Right lung (tissue), 5 donors: ENCODE data around the gene RBM17. TPM values are rescaled to one million over a fixed set of nuclear protein-coding genes. Genes with fewer than 3 reads are reported as not detected.
"Not testable (repeated sequence)": the region's sequence is repeated elsewhere in the genome, so short reads cannot be mapped to it uniquely, and the experiment has no call there.

Experiments used
- DNase-seq, 2 donors: peaks; one replicate each; pipeline ENCODE4 v3.0.0-alpha.2; 2013
- polyA plus RNA-seq, 5 donors: library from polyadenylated mRNA; unstranded; fragments of 120-200 nt; gene quantifications; one replicate each; pipeline versions ENCODE4 v1.2.1 to v1.2.3, GENCODE V29; 2013; ENCODE audit warnings: inconsistent platforms in 1 of 5, low replicate concordance in 1 of 5; ENCODE audit not compliant: insufficient read length in 5 of 5, insufficient read depth in 1 of 5

RBM17 gene
- polyA plus RNA-seq, 5 donors = 157 to 211 (median 190) TPM

DNA sequence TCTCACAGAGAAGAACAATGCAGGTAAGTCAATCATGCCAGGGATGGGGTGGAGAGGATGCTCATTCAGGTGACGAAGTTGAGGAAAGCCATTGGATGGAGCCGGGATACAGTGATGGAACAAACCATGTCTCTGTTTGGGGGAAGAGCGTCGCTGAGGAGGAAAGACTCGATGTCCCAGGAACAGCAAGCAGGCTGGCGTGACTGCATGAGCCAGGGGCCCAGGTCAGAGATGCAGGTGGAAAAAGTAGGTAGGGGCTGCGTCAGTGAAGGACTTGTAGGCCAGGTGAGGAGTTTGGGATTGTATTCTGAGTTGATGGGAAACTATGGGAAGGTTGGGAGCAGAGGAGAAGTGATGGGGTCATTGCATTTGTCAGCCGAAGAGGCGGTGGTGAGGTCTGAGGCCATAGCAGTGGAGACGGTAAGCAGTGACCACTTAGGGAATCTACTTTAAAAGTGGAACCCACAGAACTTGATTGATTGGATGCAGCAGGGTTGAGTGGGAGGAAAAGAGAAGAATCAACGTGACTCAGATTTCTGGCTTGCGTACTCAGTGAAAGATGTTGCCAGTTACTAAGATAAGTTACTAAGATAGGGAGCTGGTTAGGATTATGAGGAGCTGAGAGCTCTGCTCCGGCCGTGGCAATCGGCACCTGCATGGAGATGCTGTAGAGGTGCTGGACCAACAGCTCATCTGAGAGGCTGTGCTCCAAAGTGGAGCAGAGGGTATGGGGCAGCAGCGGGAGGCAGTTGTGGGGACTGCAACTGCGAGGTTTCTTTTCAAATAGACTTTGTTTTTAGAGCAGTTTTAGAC lies 14.1 kb upstream of the RBM17 start:
- DNase-seq = no peak

DNA sequence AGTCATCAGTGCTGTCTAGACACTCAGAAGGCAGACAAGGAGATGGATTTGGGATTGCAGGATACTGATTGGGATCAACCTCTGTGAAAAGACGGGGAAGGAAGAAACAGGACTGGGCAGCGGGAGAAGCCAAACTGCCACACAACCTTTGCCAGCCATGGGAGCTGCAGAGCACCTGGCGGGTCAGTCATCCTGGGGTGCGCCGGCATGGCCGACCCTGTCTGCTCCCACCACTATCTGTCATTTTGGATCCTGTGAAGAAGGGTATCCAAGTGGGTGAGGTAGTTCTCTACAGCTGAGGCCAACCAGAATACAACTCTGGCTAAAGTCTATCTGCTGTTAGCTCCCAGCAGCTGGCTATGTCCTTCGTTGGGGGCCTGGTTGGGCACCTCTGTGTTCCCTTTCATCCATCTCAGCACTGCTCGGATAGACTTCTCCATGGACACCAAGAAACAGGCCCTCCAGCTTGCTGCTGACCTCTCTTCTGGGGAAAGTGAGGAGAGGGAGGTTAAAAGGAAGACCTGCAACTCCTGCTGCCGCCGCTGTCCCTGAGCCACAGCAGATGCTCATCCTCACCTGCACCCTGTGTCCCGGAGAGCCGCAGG lies 11.7 kb upstream of the RBM17 start:
- no peak for DNase-seq

DNA sequence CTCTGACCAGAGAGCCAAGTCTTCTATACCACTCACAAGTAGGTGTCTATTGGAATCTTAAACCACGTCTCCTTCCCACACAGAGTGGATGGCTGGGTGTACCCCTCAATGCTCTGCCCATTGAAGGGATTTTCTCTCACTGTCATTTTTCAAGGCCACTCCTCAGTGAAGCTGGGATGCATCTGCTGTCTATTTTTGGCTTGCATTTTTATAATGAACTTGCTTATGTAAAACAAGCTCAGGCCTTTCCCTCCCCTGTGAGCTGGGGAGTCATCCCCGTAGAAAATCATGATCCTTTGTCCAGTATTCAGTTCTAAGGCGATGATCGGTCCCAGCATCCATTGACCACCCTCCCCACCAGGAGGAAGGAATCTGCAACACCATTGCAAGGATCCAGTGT lies 9.8 kb upstream of the RBM17 start:
- no peak for DNase-seq

DNA sequence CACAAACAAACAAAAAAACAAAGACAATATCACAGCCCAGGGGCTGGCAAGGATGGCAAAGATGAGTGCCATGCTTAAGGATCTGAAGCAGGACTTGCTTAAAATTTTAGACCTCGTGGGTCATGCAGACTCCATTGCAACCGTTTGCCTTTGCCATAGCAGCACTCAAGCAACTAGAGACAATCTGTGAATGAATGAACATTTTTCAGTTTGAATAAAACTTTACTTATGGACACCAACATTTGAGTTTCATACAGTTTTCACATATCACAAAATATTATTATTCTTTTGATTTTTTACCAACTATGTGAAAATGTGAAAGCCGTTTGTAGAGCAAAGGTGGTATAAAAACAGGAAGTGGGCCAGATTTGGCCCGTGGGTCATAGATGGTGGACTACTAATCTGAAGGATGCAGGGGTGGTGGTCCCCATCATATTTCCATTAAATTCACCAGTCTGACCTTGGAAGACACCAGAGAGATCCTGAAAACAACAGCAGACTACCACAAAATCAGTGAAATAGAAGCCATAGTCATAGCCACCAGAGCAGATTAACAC lies 8.3 kb upstream of the RBM17 start:
- DNase-seq = no peak

DNA sequence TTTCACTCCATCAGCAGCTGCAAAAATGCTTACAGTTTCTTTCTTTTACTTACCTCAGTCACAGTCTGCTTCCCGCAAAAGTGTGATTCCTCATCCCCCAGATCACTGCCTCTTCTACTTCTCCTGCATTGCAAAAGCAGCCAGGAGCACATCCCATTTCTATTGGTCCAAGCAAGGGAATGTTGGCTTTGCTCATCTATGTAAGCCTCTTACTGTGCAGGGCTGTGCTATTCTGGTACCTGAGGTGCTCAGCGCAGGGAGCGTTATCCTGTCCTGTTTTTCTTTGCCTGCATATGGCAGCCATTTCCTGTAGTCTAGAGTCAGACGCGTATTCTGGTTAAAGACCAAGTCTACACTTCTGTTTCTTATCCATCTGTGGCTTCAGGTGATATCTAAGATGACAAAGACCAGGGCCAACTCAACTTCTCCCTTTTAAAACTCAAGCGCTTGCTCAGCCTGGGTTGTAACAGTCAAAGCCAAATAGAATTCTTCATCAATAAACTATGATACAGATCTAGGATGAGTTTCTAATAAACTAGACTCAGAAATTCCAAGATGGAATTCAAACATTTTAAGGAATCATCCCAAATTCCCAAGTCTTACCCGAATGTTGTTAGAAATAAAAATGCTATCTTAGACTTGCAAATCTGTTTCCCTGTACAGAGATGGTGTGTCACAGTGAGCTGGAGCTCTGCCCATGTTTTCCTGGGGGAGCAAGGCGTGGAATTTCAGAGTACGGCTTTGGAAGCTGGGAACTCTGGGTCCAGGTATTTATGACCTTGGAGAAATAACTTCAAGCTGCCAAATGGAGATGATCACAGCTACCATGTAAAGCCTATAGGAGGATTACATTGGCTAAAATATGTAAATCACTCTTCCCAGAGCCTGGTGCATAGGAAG lies 6.1 kb upstream of the RBM17 start:
- DNase-seq = no peak

DNA sequence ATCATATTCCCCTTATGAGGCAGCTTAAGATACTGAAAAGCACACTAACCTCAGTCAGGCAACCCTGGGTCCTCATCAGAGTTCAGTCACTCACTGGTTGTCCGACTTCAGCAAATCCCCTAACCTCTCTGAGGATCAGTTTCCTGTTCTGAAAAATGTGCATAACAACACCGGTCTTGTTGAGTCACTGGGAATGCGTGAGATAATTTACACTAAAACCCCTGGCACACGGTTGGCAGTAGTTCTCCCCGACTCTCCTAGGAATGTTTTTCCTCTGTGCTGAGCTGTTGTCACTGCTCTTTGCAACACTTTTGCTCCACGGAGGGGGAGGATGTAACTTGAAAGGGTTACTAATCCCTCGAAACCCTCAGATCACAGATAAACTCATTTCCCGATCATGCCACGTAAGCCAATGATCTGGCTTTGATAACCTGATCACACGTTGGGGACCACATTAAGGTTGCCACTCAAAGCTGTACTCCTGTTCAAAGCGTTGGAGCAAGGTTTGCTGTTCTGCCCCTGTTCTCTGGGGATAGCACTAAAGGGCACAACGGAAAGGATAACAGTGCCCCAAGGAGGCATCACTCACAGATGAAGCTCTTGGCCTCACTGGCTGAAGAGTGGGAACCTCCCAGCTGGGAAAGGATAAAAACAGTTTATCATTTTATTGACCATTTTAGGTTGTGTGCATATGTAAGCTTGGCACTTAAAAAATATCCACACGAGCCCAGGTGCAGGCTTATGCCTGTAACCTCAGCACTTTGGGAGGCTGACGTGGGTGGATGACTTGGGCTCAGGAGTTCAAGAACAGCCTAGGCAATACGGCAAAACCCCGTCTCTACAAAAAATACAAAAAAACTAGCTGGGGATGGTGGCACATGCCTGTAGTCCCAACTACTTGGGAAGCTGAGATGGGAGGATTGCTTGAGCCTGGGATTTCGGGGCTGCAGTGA lies 5.0 kb upstream of the RBM17 start:
- DNase-seq = no peak

DNA sequence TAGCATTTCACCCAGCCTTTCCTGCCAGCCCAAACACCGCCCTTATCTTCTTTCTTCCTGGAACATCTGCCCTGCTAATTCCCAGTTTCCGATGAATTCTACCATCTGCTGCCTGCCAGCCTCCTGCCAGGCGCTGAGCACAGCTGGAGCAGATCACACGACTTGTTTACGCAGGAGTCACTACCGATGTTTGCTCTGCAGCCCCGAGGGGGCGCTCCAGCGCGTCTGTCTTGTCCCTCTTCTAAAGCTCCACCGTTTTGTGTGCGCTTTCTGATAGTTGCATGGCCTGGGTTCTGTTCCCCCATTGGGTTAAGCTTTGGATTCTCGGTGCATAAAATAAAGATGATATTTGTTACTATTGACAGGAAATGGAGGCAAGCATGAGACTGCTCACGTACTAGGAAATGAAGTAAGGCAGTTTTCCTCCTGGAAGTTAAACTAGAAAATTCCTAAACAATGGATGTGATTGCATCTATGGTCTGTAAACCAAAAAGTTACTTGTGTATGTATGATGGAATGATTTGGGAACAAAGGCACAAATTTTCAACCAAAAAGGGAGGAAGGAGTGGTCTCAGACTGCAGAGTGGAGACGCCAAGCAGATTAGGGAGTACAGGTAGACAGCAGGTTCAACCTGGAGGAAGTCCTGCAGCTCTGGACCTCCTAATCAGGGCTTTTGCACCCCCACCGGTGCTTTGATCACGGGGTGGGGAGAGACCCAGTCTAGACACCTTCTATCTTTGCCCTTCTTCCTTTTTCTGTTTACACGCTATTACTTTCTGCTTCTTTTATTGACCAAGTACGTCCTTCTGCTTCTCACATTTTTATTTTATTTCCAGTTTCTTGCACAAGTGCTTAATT lies 2.2 kb upstream of the RBM17 start:
- peak; percentile 81 to 87 for DNase-seq

DNA sequence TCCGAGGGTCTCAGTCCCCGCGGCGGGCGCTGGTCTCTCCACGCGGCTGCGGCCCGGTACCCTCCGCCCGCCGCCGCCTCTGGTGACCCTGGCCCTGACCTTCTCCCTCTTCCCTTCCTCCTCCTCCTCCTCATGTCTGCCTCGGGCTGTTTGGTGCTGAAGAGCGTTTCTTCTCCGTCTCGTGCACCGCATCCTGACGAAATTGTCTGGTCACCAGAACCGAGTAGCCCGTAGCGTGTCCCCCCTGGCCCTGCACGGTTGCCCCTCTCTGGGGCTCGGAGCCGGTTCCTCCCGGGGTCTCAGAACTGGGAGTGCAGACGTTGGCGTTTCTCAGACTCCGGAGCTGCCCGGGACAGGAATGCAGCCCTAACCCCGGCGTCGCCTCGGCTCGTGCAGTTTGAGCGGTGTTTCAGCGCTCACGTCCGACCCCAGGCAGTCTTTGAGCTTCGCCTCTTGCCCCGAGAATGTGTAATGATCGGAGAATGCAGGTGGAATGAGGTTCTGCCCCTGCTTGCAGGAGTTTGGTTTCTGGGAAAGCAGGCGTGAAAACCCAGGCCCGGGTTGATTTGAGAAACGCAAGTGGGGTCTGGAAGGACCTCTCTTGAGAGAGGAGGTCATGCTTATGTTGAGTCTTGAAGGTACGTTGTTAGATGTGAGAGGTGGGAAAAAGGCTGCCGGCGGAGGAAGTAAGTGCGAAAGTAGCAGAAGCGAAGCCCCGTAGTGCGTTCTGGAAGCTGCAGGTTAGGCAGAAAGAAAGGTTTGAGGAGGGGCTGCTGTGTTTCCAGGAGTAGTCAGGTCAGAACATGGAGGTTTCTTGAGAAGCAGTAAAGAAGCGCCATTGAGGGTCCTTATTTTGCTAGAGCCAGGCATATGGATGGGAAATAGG lies 743 bp downstream of the RBM17 start:
- no peak for DNase-seq

DNA sequence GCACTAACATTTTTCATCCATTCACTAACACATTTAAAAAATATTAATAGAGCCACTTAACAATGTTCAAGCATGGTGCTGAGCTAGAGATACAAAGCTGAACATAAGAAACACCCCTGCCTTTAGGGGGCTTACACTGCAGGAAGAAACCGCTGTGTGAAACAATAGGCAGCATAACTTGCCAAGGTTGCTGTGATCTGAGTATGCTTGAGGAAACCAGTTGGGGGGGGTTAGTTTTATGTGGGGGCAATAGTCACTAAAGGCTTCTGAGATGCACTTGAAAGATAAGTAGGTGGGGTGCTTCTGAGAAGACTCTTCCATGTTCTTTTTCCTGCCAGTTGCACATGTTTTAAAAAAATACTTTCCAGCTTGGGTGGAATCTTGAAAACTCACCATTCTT lies 2.8 kb downstream of the RBM17 start:
- no peak for DNase-seq

DNA sequence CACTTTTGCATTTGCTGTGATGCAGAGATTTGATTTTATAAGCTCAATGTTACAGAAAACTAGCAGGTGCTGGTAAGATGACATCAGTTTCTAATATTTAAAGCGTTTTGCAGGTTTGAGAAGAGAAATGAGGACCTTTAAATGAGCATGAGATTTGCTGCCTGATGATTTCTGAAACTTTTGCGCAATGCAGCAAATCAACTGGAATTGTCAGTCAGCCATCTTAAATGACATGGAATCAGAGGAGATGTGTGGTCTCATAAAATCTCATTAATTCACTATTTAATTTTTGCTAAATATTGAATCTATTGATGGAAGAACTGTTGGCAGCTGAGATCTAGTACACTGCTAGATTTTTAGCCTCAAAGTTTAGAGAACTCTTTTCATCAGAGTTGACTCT lies 3.9 kb downstream of the RBM17 start:
- DNase-seq = no peak

DNA sequence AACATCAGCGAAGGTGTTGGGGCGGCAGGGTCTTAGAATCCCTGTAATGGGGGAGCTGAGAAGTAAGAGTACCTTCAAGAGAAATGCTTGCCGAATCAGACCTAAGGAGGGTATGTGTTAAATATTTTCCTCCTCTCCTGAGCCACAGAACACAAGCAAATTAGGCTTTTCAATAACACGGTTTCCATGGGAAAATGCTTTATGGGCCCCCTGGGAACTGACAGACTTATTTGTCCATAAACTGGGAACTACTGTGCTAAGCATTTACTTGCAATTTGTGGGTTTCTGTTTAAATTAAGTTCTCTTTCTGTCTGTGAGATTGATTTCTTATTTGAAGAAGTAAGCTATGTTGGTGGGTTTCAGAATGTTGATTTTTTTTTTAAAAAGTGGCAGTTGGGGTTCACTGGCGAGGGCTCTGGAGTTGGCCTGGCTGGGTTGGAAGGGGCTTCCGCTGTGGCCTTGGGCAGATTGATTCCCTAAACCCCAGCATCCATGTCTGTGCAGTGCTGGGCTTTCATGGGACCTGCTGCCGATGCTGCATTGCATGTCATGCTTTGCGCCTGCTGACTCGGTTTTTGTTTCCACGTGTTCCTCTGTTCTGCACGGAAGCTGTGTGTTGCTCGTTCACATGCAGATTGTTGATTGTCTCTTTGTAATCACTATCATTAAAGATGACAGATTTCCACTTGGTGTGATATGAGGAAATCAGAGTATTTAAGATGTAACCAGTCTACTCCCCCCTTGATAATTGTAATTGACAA lies 7.2 kb downstream of the RBM17 start:
- DNase-seq = no peak

DNA sequence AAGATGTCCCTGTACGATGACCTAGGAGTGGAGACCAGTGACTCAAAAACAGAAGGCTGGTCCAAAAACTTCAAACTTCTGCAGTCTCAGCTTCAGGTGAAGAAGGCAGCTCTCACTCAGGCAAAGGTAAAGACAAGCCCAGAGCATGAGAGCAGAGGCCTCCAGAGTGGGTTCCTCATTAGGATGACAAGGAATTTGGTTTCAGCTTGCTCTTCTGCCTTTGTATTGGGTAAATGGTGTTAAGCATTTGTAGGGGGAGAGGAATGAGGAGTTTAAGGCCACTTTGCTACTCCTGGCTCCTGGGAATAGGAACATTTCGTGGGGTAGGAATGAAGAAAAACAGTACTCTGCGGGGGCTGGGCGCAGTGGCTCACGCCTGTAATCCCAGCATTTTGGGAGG lies 8.2 kb downstream of the RBM17 start:
- DNase-seq = no peak

DNA sequence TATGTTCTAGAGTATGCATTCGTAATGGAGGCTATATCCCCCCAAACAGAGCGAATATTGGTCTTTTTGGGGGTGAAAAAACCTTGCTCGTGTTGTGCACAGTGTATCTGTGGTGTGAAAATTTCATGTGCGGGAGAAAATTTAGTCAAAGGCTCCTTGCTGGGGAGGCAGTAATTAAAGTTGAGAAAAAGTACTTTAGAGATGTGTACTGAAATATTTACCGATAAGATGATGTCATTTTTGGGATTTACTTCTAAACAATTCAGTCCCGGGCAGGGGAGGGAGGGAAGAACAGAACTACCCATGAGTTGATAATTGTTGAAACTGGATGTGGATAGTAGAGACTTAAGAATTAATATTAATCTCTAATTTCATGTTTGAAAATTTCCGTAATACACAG lies 9.3 kb downstream of the RBM17 start:
- DNase-seq = no peak

DNA sequence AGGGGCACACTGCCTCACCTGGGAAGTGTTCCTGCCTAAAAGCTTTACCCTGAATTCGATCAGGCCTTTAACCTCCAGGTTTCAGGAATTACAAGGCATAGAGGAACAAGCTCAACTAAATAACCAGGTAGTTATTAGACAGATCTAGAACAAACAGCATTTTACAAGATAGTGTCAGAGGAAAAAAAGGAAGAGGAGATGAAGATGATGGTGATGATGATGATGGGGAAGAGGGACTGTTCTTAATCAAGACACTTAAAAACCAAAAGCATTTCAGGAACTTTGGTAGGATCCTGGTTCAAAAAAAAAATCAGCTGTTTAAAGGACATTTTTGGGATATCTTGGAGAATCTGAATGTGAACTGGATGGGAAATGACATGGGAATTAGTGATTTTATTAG lies 11.5 kb downstream of the RBM17 start:
- no peak for DNase-seq

DNA sequence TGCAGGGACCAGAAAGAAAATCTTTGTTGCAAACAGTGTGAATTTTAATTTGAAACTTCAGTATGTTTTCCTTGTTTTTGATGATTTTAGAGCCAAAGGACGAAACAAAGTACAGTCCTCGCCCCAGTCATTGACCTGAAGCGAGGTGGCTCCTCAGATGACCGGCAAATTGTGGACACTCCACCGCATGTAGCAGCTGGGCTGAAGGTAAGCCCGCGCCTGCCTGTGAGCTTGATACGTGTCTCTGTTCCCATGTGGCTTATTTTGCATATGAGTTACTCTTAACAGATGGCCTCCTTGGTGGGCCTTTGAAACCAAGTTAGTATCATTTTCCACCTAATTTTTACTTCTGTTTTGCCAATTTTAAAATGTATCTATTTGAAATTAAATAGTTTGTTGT lies 12.3 kb downstream of the RBM17 start:
- no peak for DNase-seq

DNA sequence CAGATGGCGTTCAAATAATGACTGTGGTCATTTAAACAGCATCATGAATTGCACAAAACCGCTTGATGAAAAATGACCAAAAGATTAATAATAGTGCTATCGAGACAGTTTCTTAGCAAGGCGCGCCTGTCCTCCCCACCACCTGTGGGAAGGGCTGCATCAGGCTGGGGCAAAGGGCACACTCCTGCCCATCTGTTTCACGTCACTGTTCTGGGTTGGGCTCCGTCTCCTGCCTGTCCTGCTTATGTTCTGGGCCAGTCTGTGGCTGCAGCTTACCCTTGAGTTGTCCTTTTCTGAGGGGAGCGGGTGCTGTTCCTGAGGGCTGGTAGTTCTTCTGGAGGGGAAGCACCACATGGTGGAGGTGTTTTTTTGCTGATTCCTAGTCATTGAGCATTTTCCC lies 13.3 kb downstream of the RBM17 start:
- no peak for DNase-seq

DNA sequence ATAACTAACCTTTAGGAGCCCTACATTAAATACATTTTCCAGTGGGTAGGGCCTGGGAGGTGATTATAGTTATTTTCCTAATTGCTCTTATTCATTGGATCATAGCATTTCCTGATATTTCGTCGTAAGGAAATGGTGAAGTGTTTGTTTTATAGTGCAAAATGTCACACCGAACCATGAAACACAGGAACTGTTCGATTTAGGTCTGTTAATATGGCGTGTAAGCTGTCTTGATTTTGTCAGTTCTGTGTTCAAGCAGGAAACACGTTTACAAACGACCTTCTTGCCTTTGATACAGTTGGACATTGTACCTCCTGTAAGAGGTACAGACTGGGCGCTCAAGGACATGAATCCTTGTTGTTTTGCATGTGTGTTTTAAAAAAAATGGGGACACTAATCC lies 14.8 kb downstream of the RBM17 start:
- no peak for DNase-seq

DNA sequence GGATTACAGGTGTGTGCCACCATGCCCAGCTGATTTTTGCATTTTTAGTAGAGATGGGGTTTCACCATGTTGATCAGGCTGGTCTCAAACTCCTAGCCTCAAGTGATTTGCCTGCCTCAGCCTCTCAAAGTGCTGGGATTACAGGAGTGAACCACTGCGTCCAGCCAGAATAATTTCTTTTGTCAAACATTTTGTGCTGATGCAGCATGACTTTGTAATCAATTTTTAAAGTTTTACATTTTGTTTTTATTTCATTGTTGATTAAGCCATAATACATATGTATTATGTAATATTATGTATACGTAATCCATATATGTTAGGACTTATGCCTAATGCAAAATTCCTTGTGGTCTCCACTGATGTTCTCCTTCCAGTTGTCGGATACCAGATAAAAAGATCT lies 18.8 kb downstream of the RBM17 start:
- DNase-seq = not testable (repeated sequence)
